DND-41 (cell line): ENCODE results near the gene MTPN.

ENCODE experiments used
- EZH2 ChIP-seq: IDR thresholded peaks from 3 replicates; pipeline ENCODE4 v1.6.1; 2012; ENCODE audit warnings: borderline replicate concordance, low read depth, mild to moderate bottlenecking, moderate library complexity, low read length, inconsistent platforms; ENCODE audit not compliant: severe bottlenecking
- TF ChIP-seq, protein P1 (sequence below): IDR thresholded peaks from 2 replicates; pipeline ENCODE4 v1.5.1; 2012; ENCODE audit warnings: borderline replicate concordance, low read length, moderate library complexity, mild to moderate bottlenecking; ENCODE audit not compliant: poor library complexity, severe bottlenecking; ENCODE audit errors: extremely low read depth

DNA sequence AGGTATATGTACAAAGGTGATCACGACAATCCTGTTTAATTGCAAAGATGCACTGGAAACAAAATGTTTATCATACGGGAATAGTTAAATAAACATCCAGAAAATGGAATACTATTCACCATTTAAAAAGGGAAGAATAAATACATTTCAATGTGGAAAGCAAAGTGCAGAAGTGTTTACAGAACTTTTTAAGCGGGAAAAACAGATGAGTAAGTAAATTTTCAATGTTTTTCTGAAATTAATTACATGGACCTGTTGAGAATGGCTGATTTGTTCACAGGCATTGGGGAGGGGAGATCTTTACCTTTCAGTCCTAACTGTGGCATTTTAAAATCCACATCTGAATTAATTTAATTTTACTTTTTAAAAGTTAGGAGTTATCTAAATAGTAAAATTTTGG is 7.1 kb downstream of the MTPN start:
- no peak for TF ChIP-seq EZH2
- TF ChIP-seq, protein P1, sequence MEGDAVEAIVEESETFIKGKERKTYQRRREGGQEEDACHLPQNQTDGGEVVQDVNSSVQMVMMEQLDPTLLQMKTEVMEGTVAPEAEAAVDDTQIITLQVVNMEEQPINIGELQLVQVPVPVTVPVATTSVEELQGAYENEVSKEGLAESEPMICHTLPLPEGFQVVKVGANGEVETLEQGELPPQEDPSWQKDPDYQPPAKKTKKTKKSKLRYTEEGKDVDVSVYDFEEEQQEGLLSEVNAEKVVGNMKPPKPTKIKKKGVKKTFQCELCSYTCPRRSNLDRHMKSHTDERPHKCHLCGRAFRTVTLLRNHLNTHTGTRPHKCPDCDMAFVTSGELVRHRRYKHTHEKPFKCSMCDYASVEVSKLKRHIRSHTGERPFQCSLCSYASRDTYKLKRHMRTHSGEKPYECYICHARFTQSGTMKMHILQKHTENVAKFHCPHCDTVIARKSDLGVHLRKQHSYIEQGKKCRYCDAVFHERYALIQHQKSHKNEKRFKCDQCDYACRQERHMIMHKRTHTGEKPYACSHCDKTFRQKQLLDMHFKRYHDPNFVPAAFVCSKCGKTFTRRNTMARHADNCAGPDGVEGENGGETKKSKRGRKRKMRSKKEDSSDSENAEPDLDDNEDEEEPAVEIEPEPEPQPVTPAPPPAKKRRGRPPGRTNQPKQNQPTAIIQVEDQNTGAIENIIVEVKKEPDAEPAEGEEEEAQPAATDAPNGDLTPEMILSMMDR, result no peak
